HepG2 (cell line): ENCODE measurements around the gene MX2.

ENCODE experiments used
- GABPB1 ChIP-seq: IDR thresholded peaks from 2 replicates; pipeline ENCODE4 v1.6.1; 2016; ENCODE audit warnings: mild to moderate bottlenecking, missing genetic modification reagents, moderate library complexity, missing compliant biosample characterization
- ZNF589 ChIP-seq: sonication (generic); formaldehyde crosslinking; conservative IDR thresholded peaks from 2 replicates; pipeline ENCODE4 v1.8.0; 2022; ENCODE audit warnings: mild to moderate bottlenecking, moderate library complexity, missing genetic modification reagents

- TF ChIP-seq ZNF589 (CRISPR knock-in tag) (no peak), GABPB1 (CRISPR knock-in tag) (no peak)
Observed at GRCh38 chr21:41403331-41403730, 41.5 kb downstream of the MX2 start.
